C4-2B (cell line): ENCODE measurements around the gene DERL3.

Source experiments
- H3K27ac ChIP-seq: fragments of 450-650 bp; 2 replicates; pipeline ENCODE4 v1.5.1; 2017
- ZFX ChIP-seq: fragments of 450-650 bp; IDR thresholded peaks from 2 replicates; pipeline ENCODE4 v1.6.1; 2017
- TF ChIP-seq, protein P1 (sequence below): fragments of 450-650 bp; conservative IDR thresholded peaks from 2 replicates; pipeline ENCODE4 v1.5.1; 2017; ENCODE audit warnings: mild to moderate bottlenecking

DERL3 gene

DNA sequence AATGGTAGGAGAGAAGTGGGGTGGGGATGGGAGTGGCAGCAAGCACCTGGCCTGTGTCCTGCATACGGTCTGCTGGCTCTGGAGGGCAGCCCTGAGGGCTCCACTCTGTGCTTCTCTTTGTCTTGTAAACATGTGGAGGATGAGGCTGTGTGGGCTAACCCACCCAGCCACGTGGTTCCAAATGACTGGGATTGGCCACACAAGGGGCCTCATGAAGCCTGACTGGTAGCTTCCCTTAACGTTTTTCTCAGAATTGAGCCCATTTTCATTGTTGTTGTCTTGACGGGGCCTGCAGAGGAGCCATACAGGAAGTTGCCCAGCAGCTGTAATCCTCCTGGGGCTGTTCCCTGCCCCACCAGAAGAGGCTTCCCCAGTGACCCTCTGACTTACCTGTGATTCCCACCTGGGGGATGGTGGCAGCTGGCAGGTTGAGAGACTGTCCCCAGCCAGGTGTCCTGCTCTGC is 18.0 kb downstream of the DERL3 start:
- TF ChIP-seq, protein P1, sequence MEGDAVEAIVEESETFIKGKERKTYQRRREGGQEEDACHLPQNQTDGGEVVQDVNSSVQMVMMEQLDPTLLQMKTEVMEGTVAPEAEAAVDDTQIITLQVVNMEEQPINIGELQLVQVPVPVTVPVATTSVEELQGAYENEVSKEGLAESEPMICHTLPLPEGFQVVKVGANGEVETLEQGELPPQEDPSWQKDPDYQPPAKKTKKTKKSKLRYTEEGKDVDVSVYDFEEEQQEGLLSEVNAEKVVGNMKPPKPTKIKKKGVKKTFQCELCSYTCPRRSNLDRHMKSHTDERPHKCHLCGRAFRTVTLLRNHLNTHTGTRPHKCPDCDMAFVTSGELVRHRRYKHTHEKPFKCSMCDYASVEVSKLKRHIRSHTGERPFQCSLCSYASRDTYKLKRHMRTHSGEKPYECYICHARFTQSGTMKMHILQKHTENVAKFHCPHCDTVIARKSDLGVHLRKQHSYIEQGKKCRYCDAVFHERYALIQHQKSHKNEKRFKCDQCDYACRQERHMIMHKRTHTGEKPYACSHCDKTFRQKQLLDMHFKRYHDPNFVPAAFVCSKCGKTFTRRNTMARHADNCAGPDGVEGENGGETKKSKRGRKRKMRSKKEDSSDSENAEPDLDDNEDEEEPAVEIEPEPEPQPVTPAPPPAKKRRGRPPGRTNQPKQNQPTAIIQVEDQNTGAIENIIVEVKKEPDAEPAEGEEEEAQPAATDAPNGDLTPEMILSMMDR: no peak
- no peak for TF ChIP-seq ZFX
- no peak overlapping the region for H3K27ac ChIP-seq

DNA sequence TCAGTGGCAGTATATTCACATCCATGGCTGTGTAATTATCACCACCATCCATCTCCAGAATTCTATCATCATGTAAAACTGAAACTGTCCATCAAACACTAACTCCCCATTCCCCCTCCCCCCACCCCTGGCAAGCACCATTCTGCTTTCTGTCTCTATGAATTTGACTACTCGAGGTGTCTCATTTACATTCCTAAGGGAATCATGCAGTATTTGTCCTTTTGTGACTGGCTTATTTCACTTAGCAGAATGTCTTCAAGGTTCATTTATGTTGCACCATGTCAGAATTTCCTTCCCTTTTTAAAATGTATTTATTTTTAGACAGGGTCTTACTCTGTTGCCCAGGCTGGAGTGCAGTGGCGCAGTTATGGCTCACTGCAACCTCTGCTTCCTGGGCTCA is 20.3 kb downstream of the DERL3 start:
- no peak for TF ChIP-seq ZFX
- TF ChIP-seq, protein P1: no peak
- no peak overlapping the region for H3K27ac ChIP-seq

DNA sequence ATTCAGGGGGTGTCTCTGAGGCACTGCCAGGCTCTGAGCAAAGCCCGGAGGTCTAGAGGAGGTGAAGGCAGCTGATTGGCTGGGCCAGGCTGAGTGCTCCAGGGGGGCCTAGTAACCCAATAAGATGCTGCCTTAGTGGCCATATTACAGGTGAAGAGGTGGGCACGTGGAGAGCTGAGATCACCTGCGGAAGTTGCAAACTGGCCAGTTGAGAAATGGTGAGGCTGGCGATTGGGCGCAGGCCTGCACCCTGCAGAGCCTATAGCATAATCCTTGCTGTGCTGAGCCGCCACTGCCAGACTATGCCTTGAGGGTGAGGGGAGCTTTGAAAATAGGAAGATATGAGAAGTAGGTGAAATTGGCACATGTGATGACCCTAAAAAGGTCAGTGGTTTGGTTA is 21.7 kb downstream of the DERL3 start:
- H3K27ac ChIP-seq: no peak overlapping the region
- no peak for TF ChIP-seq ZFX
- TF ChIP-seq, protein P1: no peak

DNA sequence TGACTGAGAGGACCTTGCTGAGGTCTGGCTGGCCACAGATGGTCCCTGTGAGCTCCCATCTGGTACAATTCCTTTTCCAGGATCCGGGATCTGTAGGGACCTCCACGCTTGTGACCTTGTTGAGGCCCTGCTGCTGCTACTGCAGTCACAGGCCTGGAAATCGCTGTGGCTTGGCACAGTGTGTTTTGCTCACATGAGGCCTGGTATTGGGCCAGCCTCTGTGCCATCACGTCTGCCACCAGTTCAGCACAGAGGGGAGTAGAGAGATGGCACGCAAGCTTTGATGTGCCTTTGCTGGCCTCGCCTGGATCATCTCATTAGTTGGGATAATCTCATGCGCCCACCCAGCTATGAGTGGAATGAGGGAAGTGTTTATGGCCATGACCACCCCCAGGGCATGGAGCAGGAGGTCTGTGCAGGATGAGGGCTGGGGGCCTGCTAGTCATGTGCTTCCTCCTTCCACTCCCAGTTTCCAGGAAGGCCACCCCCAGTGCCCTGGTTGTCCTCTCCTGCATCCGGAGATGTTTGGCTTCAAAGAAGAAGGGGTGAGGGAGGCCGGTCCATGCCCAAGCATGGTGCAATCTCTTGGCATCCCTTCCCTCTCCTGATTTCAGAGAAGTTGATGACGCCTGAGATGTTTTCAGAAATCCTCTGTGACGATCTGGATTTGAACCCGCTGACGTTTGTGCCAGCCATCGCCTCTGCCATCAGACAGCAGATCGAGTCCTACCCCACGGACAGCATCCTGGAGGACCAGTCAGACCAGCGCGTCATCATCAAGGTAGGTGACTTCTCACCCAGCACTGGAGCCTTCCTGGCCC is 22.4 kb downstream of the DERL3 start:
- TF ChIP-seq, protein P1: no peak
- no peak for TF ChIP-seq ZFX
- no peak overlapping the region for H3K27ac ChIP-seq

DNA sequence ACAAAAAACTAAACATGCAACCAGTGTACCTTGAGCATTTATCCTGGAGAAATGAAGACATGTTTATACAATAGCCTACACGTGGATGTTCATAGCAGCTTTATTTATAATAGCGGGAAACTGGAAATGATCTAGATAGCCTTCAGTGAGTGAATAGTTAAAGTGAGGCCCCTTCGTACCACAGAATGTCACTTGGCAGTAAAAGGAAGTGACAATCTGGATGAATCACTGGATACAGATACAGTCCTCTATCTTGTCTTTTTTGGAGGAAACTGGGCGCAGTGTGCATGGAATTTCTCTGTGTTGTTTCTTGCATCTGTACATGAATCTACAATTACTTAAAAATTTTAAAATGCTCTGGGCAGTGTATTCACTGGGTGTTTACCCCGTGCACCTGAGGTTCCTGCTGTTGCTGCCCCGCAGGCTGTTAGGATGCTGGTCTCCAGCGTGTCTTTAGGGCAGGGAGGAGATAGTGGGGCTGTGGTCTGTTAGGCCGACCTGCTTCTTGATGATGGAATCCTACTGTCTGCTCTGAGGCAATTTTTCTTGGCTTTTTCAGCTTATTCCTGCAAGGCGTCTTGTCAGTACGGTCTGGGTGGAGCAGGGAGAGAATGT is 23.2 kb downstream of the DERL3 start:
- no peak overlapping the region for H3K27ac ChIP-seq
- TF ChIP-seq, protein P1: no peak
- TF ChIP-seq ZFX: no peak

DNA sequence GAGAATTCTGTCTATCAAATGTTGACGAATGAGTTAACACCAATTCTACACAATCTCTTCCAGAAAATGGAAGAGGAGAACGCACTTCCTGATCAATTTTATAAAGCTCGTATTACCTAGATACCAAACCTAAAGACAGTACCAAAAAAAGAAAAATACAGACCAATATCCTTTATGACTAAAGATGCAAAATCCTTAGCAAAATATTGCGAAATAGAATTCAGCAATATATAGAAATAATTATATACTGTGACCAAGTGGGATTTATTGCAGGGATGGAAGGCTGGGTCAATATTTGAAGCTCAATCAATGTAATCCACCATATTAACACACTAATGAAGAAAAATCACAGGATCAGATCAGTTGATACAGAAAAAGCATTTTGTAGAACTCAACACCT is 26.4 kb downstream of the DERL3 start:
- TF ChIP-seq ZFX: no peak
- TF ChIP-seq, protein P1: no peak
- no peak overlapping the region for H3K27ac ChIP-seq

DNA sequence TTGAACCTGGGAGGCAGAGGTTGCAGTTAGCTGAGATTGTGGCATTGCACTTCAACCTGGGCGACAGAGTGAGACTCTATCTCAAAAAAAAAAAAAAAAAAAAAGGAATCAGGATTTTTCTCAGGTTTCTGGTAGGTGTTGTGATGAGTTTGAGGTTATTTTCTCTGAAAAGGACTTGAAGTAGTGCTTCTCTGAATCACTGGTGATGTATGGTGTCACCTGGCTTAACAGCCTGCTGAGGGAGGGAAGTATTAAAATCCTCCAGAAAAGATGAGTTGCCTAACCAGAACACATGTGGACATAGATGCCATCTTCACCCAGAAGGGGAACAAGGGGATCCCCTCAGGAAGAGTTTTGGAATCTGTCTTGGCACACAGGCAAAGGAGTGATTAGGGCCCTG is 32.0 kb downstream of the DERL3 start:
- no peak overlapping the region for H3K27ac ChIP-seq
- TF ChIP-seq, protein P1: no peak
- TF ChIP-seq ZFX: no peak
